ENCODE measurements around the gene DDX51.
"Not testable (repeated sequence)": the region's sequence is repeated elsewhere in the genome, so short reads cannot be mapped to it uniquely, and the experiment has no call there.

The DDX51 gene

GRCh38 chr12:132139912-132140311, 4.2 kb downstream of the DDX51 start:
- peaks cover 12% of the 10 kb centered on the region for H3K4me1 ChIP-seq (ENCODE audit: control insufficient read depth, insufficient read depth, low read length, poor library complexity, severe bottlenecking)
- H3K4me3 ChIP-seq (ENCODE audit: insufficient read depth, low read depth, low read length, poor library complexity, severe bottlenecking): no peak overlapping the region
- H3K27me3 ChIP-seq (replicated peaks; ENCODE audit: control insufficient read depth, insufficient read depth, low read length, poor library complexity, severe bottlenecking): no peaks in the 10 kb centered on the region
- peaks cover 38% of the 10 kb centered on the region for H3K36me3 ChIP-seq (ENCODE audit: control insufficient read depth, insufficient read depth, low read length)
- no peak for DNase-seq
- H3K27ac ChIP-seq (ENCODE audit: insufficient read depth, low read length, poor library complexity, severe bottlenecking): no peak overlapping the region
- H3K9me3 ChIP-seq (ENCODE audit: control insufficient read depth, low read length): no peaks in the 10 kb centered on the region

DNA sequence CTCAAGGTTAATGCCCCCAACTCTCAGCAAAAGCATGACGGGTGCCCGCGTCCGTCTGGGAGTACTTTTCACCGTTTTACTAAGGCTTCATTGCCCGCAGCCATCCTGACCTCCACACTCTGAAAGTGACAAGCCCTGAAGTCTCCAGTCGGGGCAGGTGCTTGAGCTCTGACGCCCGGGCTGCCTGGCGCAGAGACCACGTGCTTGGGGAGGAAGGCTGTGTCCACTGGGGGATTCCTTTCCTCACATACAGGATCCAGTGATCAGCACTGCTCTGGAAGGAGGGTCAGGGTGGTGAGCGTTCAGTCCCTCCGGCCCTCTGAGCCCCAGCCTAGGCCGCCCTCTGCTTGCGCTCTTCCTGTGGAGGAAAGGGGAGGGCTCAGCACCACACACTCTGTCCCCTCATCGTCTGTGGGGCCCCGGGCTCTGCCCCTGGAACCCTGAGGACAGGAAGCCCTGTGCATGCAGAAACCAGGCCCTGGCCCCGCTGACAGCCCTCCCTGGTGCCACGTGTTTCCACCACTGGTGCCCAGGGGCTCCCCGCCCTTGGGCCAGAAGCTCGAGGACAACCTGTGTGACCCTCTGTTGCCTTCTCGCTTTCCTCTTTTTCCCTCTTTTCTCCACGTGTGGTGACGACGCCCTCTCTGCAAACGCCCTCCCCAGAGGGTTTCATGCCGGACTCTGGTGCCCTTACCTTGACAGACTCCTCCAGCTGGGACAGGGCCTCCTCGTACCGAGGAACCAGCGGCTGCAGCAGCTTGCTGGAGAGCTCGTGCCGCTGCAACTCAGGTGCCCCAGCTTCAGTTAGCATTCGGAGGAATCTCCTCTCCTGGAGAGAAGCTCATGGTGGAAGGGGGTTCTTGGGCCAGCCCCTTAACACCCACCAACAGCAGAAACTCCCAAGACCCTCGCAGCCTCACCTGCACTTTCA, 4.9 kb downstream of the DDX51 start:
- Histone ChIP-seq H3K27ac (ENCODE audit: insufficient read depth, low read length, poor library complexity, severe bottlenecking) (no peak overlapping the region), H3K9me3 (ENCODE audit: control insufficient read depth, low read length) (no peaks in the 10 kb centered on the region), H3K27me3 (replicated peaks; ENCODE audit: control insufficient read depth, insufficient read depth, low read length, poor library complexity, severe bottlenecking) (no peaks in the 10 kb centered on the region), H3K4me1 (ENCODE audit: control insufficient read depth, insufficient read depth, low read length, poor library complexity, severe bottlenecking) (peaks cover 12% of the 10 kb centered on the region), H3K4me3 (ENCODE audit: insufficient read depth, low read depth, low read length, poor library complexity, severe bottlenecking) (no peak overlapping the region), H3K36me3 (ENCODE audit: control insufficient read depth, insufficient read depth, low read length) (peaks cover 38% of the 10 kb centered on the region)
- DNase-seq: no peak

DNA sequence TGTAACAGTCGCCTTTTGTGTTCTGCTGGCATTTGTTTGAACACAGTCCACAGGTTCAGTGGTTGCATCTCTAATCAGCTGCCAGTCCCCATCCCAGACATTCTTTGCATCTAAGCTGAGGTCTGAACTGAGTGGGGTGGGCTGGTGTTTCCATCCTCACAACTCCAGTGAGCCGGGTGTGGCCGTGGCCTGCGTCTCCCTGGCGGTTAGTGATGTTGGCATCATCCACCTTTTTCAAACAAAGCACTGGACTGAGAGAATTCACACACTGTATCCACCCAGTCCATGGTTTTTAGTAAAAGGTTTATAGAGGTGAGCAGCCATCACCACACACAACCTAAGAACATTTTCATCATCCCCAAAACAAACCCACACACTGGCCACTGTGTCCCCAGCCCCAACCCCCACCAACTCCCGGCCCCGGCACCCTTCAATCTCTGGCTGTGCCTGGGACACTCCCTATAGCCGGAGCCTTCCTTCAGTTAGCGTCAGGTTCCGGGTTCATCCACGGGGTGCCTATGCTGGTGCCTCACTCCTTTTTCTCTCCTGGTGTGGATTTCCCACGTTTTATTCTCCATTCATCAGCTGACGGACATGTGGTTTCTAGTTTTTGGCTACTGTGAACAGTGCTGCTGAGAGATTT, 6.5 kb downstream of the DDX51 start:
- Histone ChIP-seq H3K27ac (ENCODE audit: insufficient read depth, low read length, poor library complexity, severe bottlenecking) (no peak overlapping the region), H3K9me3 (ENCODE audit: control insufficient read depth, low read length) (no peaks in the 10 kb centered on the region), H3K27me3 (replicated peaks; ENCODE audit: control insufficient read depth, insufficient read depth, low read length, poor library complexity, severe bottlenecking) (no peaks in the 10 kb centered on the region), H3K4me1 (ENCODE audit: control insufficient read depth, insufficient read depth, low read length, poor library complexity, severe bottlenecking) (peaks cover 4% of the 10 kb centered on the region), H3K4me3 (ENCODE audit: insufficient read depth, low read depth, low read length, poor library complexity, severe bottlenecking) (no peak overlapping the region), H3K36me3 (ENCODE audit: control insufficient read depth, insufficient read depth, low read length) (peaks cover 38% of the 10 kb centered on the region)
- no peak for DNase-seq

DNA sequence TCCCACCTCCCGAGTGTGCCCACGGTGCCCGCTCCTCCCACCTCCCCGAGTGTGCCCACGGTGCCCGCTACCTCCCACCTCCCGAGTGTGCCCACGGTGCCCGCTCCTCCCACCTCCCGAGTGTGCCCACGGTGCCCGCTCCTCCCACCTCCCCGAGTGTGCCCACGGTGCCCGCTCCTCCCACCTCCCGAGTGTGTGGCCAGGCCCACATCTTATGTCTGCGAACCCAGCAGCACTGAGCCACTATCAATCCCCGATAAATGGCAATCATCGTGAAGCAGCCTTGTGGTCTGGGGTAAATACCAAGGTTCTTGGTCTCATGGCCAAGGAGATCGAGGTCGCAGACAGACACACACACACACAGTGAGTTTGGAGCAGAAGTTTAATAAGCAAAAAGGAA, 7.9 kb downstream of the DDX51 start:
- DNase-seq; H3K9me3 ChIP-seq (ENCODE audit: control insufficient read depth, low read length); H3K27me3 ChIP-seq (replicated peaks; ENCODE audit: control insufficient read depth, insufficient read depth, low read length, poor library complexity, severe bottlenecking); H3K4me1 ChIP-seq (ENCODE audit: control insufficient read depth, insufficient read depth, low read length, poor library complexity, severe bottlenecking); H3K27ac ChIP-seq (ENCODE audit: insufficient read depth, low read length, poor library complexity, severe bottlenecking); H3K4me3 ChIP-seq (ENCODE audit: insufficient read depth, low read depth, low read length, poor library complexity, severe bottlenecking): not testable (repeated sequence)
- peaks cover 30% of the 10 kb centered on the region for H3K36me3 ChIP-seq (ENCODE audit: control insufficient read depth, insufficient read depth, low read length)

GRCh38 chr12:132134653-132135183, 9.4 kb downstream of the DDX51 start:
- H3K9me3 ChIP-seq (ENCODE audit: control insufficient read depth, low read length); DNase-seq; H3K4me1 ChIP-seq (ENCODE audit: control insufficient read depth, insufficient read depth, low read length, poor library complexity, severe bottlenecking); H3K27ac ChIP-seq (ENCODE audit: insufficient read depth, low read length, poor library complexity, severe bottlenecking); H3K4me3 ChIP-seq (ENCODE audit: insufficient read depth, low read depth, low read length, poor library complexity, severe bottlenecking); H3K27me3 ChIP-seq (replicated peaks; ENCODE audit: control insufficient read depth, insufficient read depth, low read length, poor library complexity, severe bottlenecking): not testable (repeated sequence)
- peaks cover 15% of the 10 kb centered on the region for H3K36me3 ChIP-seq (ENCODE audit: control insufficient read depth, insufficient read depth, low read length)

GRCh38 chr12:132133952-132134652, 10.0 kb downstream of the DDX51 start:
- no peaks in the 10 kb centered on the region for H3K4me1 ChIP-seq (ENCODE audit: control insufficient read depth, insufficient read depth, low read length, poor library complexity, severe bottlenecking)
- H3K27ac ChIP-seq (ENCODE audit: insufficient read depth, low read length, poor library complexity, severe bottlenecking): no peak overlapping the region
- H3K36me3 ChIP-seq (ENCODE audit: control insufficient read depth, insufficient read depth, low read length): peaks cover 9% of the 10 kb centered on the region
- no peak overlapping the region for H3K4me3 ChIP-seq (ENCODE audit: insufficient read depth, low read depth, low read length, poor library complexity, severe bottlenecking)
- no peak for DNase-seq
- H3K9me3 ChIP-seq (ENCODE audit: control insufficient read depth, low read length): no peaks in the 10 kb centered on the region
- H3K27me3 ChIP-seq (replicated peaks; ENCODE audit: control insufficient read depth, insufficient read depth, low read length, poor library complexity, severe bottlenecking): no peaks in the 10 kb centered on the region

DNA sequence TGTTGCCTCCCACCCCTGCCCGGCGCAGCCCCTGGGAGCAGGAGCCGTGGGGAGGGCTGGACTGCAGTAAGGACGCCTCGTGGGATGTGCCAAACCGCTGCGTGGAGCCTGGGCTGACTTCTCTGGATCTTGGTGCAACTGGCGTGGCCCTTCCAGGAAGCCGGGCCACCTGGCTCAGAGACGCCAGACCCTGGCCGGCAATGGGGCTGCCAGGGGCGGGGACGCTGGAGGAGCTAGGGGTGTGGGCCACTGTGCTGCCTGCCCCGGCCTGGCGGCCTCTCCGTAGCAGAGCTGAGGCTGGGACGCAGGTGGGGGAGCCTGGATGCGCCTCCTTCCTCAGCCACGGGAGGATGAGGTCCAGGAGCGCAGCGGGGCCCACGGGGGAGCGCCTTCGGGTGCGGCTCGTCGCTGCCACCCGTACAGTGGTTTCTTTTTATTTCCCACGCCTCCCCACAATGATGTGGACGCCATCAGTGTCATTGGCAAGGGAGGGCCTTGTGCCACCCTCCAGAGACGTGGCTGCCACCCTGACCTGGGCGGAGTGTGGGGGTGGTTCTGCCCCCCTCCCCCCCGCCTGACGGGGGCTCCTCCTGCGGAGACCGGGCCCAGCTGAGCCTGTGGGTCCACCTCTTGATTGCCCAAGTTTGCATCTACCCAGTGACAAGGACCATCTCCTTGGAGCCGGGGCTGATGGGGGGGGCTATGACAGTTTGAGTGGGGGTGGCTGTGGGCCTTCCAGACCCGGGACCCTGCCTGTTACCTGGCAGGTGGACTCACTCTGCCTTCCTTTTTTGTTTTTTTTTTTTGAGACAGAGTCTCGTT, 11.3 kb downstream of the DDX51 start:
- Histone ChIP-seq H3K4me1 (ENCODE audit: control insufficient read depth, insufficient read depth, low read length, poor library complexity, severe bottlenecking) (no peaks in the 10 kb centered on the region), H3K4me3 (ENCODE audit: insufficient read depth, low read depth, low read length, poor library complexity, severe bottlenecking) (no peak overlapping the region), H3K36me3 (ENCODE audit: control insufficient read depth, insufficient read depth, low read length) (peaks cover 2% of the 10 kb centered on the region), H3K27ac (ENCODE audit: insufficient read depth, low read length, poor library complexity, severe bottlenecking) (no peak overlapping the region), H3K9me3 (ENCODE audit: control insufficient read depth, low read length) (no peaks in the 10 kb centered on the region), H3K27me3 (replicated peaks; ENCODE audit: control insufficient read depth, insufficient read depth, low read length, poor library complexity, severe bottlenecking) (no peaks in the 10 kb centered on the region)
- no peak for DNase-seq

DNA sequence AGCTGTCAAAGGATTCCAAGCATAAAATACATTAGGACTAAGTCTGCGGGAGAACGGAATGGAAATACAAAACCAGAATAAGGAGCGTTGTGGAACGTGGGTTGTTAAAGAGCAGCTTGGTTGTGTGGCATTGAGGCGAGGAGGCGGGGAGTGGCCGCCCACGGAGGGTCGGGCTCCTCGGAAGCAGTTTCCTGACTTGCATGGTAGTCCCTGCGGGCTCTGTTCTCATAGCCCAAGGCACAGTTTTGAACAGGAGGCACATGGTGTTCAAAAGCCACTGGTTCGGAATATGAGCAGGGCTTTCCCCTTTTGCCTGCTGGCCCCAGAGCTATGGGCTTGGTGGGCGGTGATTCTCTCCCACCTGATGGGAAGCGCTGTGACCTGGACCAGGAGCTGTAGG, 12.2 kb downstream of the DDX51 start:
- H3K9me3 ChIP-seq (ENCODE audit: control insufficient read depth, low read length): no peaks in the 10 kb centered on the region
- DNase-seq: no peak
- no peaks in the 10 kb centered on the region for H3K27me3 ChIP-seq (replicated peaks; ENCODE audit: control insufficient read depth, insufficient read depth, low read length, poor library complexity, severe bottlenecking)
- H3K4me1 ChIP-seq (ENCODE audit: control insufficient read depth, insufficient read depth, low read length, poor library complexity, severe bottlenecking): no peaks in the 10 kb centered on the region
- no peak overlapping the region for H3K27ac ChIP-seq (ENCODE audit: insufficient read depth, low read length, poor library complexity, severe bottlenecking)
- peaks cover 3% of the 10 kb centered on the region for H3K36me3 ChIP-seq (ENCODE audit: control insufficient read depth, insufficient read depth, low read length)
- no peak overlapping the region for H3K4me3 ChIP-seq (ENCODE audit: insufficient read depth, low read depth, low read length, poor library complexity, severe bottlenecking)

DNA sequence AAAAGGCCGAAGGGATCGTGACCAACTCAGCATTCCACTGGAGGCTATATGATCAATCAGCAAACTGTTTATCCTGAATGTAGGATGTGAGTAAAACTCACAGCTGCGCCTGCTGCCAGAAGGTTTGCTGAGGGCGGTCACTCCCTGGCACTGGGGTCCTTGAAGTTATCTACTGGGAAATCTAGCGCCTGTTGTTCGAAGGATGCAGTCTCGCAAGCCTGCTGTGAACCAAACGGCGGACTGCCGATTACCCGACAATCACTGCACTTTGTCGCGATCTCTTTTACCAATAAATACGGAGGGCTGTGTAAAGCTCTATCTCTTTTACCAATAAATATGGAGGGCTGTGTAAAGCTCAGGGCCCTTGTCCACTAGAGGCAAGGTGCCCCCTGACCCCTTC, 12.9 kb downstream of the DDX51 start:
- no peaks in the 10 kb centered on the region for H3K9me3 ChIP-seq (ENCODE audit: control insufficient read depth, low read length)
- H3K4me1 ChIP-seq (ENCODE audit: control insufficient read depth, insufficient read depth, low read length, poor library complexity, severe bottlenecking): no peaks in the 10 kb centered on the region
- no peak overlapping the region for H3K4me3 ChIP-seq (ENCODE audit: insufficient read depth, low read depth, low read length, poor library complexity, severe bottlenecking)
- DNase-seq: no peak
- H3K27me3 ChIP-seq (replicated peaks; ENCODE audit: control insufficient read depth, insufficient read depth, low read length, poor library complexity, severe bottlenecking): no peaks in the 10 kb centered on the region
- H3K27ac ChIP-seq (ENCODE audit: insufficient read depth, low read length, poor library complexity, severe bottlenecking): no peak overlapping the region
- H3K36me3 ChIP-seq (ENCODE audit: control insufficient read depth, insufficient read depth, low read length): peaks cover 5% of the 10 kb centered on the region

All from effector memory CD4-positive, alpha-beta T cell (primary cell).